HG03280 (cell line): Measurements from ENCODE around the gene CLIC1.

Source experiments
- ATAC-seq: cut with Tn5 transposase; IDR thresholded peaks from one replicate; pipeline ENCODE4 v1.9.1; 2021; ENCODE audit warnings: mild to moderate bottlenecking, moderate library complexity; ENCODE audit not compliant: unreplicated experiment

Gene CLIC1

GRCh38 chr6:31683591-31683990 is 52.7 kb downstream of the CLIC1 start:
- no peak for ATAC-seq

DNA sequence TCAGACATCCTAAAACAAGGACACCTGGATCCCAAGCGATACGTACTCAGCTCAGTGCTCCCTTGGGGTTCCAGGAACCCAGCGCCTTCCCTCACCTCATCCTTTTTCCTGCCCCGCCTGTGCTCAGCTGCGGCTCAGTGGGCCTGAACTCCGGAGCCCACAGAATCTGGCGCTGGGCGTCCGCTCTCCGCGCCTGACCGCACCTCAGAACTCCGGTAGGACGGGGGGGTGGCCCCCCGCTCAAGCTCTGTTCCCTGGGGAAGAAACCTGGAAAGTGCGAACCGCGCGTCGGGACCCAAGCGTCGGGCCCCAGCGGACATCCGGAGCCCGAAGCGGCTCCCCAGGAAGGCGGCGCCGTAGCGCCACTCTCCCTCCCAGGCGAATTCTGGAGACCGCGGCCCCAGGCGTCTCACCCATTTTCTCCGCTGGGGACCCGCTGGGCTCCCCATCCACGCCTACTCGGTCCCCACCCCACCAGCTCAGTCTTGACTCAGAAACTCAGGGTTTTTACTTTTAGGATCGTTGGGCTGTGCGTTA is 55.1 kb downstream of the CLIC1 start:
- ATAC-seq = no peak
